Mesothelial cell of epicardium (in vitro differentiated cells): ENCODE data around the gene OR52E4. TPM values are rescaled to one million over a fixed set of nuclear protein-coding genes. Genes with fewer than 3 reads are reported as not detected.

Experiments used
- DNase-seq, 2 experiments: peaks; one replicate each; pipeline ENCODE4 v3.0.0; 2021; ENCODE audit warnings: low spot score in 2 of 2; ENCODE audit not compliant: unreplicated experiment in 2 of 2
- H3K27ac Mint-ChIP-seq: 2 replicates; pipeline ENCODE4 v1.8.0; 2021; ENCODE audit warnings: mixed read lengths
- H3K27me3 Mint-ChIP-seq: 2 replicates; pipeline ENCODE4 v1.8.0; 2021; ENCODE audit warnings: low read depth, mixed read lengths
- H3K36me3 Mint-ChIP-seq: 2 replicates; pipeline ENCODE4 v1.8.0; 2021; ENCODE audit warnings: mixed read lengths
- H3K4me1 Mint-ChIP-seq: 2 replicates; pipeline ENCODE4 v1.8.0; 2021; ENCODE audit warnings: mixed read lengths
- H3K4me3 Mint-ChIP-seq: 2 replicates; pipeline ENCODE4 v1.8.0; 2021; ENCODE audit warnings: mild to moderate bottlenecking, moderate library complexity, mixed read lengths
- H3K9me3 Mint-ChIP-seq: 2 replicates; pipeline ENCODE4 v1.8.0; 2021; ENCODE audit warnings: mixed read lengths
- CTCF ChIP-seq: fragments of 200-600 bp; sonication (generic); IDR thresholded peaks from one replicate; pipeline ENCODE4 v1.5.0; 2021; ENCODE audit warnings: antibody characterized with exemption; ENCODE audit not compliant: unreplicated experiment
- total RNA-seq: library from RNA; stranded (reverse); gene quantifications from 3 replicates; pipeline ENCODE4 v1.2.1, GENCODE V29; 2021

The OR52E4 gene
- total RNA-seq, 1 donor from 2014 or later, result not detected

- Mint-ChIP-seq H3K9me3 (no peaks in the 10 kb centered on the region), H3K4me1 (no peaks in the 10 kb centered on the region), H3K27me3 (peaks cover 19% of the 10 kb centered on the region), H3K4me3 (no peak overlapping the region), H3K27ac (no peak overlapping the region), H3K36me3 (no peaks in the 10 kb centered on the region)
- DNase-seq, result no peak
- TF ChIP-seq CTCF, result no peak
These were observed 1.3 kb downstream of the OR52E4 start for GRCh38 chr11:5881756-5882155.

- Mint-ChIP-seq H3K4me3 (no peak overlapping the region), H3K36me3 (no peaks in the 10 kb centered on the region), H3K27me3 (peaks cover 8% of the 10 kb centered on the region), H3K9me3 (no peaks in the 10 kb centered on the region), H3K27ac (no peak overlapping the region), H3K4me1 (no peaks in the 10 kb centered on the region)
- no peak for TF ChIP-seq CTCF
- no peak for DNase-seq
These were observed 6.7 kb downstream of the OR52E4 start for GRCh38 chr11:5887172-5887571.

- no peaks in the 10 kb centered on the region for H3K9me3 Mint-ChIP-seq
- no peak for TF ChIP-seq CTCF
- no peaks in the 10 kb centered on the region for H3K36me3 Mint-ChIP-seq
- no peak for DNase-seq
- H3K27me3 Mint-ChIP-seq, result peaks cover 3% of the 10 kb centered on the region
- H3K27ac Mint-ChIP-seq, result no peak overlapping the region
- H3K4me3 Mint-ChIP-seq, result no peak overlapping the region
- H3K4me1 Mint-ChIP-seq, result no peaks in the 10 kb centered on the region
These were observed 7.2 kb downstream of the OR52E4 start for GRCh38 chr11:5887661-5888060.

- H3K36me3 Mint-ChIP-seq, result no peaks in the 10 kb centered on the region
- no peaks in the 10 kb centered on the region for H3K9me3 Mint-ChIP-seq
- no peak overlapping the region for H3K4me3 Mint-ChIP-seq
- no peak overlapping the region for H3K27ac Mint-ChIP-seq
- H3K27me3 Mint-ChIP-seq, result peaks cover 6% of the 10 kb centered on the region
- H3K4me1 Mint-ChIP-seq, result no peaks in the 10 kb centered on the region
- peak; percentile 67 for TF ChIP-seq CTCF
- no peak for DNase-seq
These were observed 10.9 kb downstream of the OR52E4 start for GRCh38 chr11:5891216-5891800.

GRCh38 chr11:5892908-5893307 lies 12.5 kb downstream of the OR52E4 start, which contains the start of gene OR52E5:
Gene OR52E5, plus strand, starts transcription at chr11:5893208. Its CDS starts 7,569 bp downstream, at chr11:5900777.
- Mint-ChIP-seq H3K27me3 (peaks cover 6% of the 10 kb centered on the region), H3K4me3 (no peak within 1 kb of the TSS), H3K9me3 (no peaks in the 10 kb centered on the region), H3K4me1 (no peaks in the 10 kb centered on the region), H3K36me3 (no peaks in the 10 kb centered on the region), H3K27ac (no peak within 1 kb of the TSS)
- no peak for TF ChIP-seq CTCF
- no peak for DNase-seq

- peaks cover 5% of the 10 kb centered on the region for H3K27me3 Mint-ChIP-seq
- no peaks in the 10 kb centered on the region for H3K4me1 Mint-ChIP-seq
- H3K4me3 Mint-ChIP-seq, result no peak overlapping the region
- TF ChIP-seq CTCF, result no peak
- H3K36me3 Mint-ChIP-seq, result no peaks in the 10 kb centered on the region
- no peak overlapping the region for H3K27ac Mint-ChIP-seq
- DNase-seq, result no peak
- no peaks in the 10 kb centered on the region for H3K9me3 Mint-ChIP-seq
These were observed 19.1 kb downstream of the OR52E4 start for GRCh38 chr11:5899534-5899933.
